HG03520 (cell line): ENCODE results near the gene CSRNP3.
"Not testable (repeated sequence)": the region's sequence is repeated elsewhere in the genome, so short reads cannot be mapped to it uniquely, and the experiment has no call there.

Source experiments
- ATAC-seq: cut with Tn5 transposase; IDR thresholded peaks from one replicate; pipeline ENCODE4 v1.9.1; 2021; ENCODE audit warnings: mild to moderate bottlenecking, moderate library complexity; ENCODE audit not compliant: unreplicated experiment

CSRNP3 gene

GRCh38 chr2:165630236-165630635 is 160.7 kb downstream of the CSRNP3 start:
- no peak for ATAC-seq

GRCh38 chr2:165631089-165631488 is 161.6 kb downstream of the CSRNP3 start:
- no peak for ATAC-seq

GRCh38 chr2:165632594-165632993 is 163.1 kb downstream of the CSRNP3 start:
- ATAC-seq: no peak

- ATAC-seq: no peak
Observed at GRCh38 chr2:165633431-165633830, 163.9 kb downstream of the CSRNP3 start.

GRCh38 chr2:165634282-165634681 is 164.8 kb downstream of the CSRNP3 start:
- no peak for ATAC-seq

- ATAC-seq: no peak
Observed at GRCh38 chr2:165634855-165635254, 165.4 kb downstream of the CSRNP3 start.

GRCh38 chr2:165635532-165635931 is 166.0 kb downstream of the CSRNP3 start:
- ATAC-seq: no peak

GRCh38 chr2:165636959-165637358 is 167.5 kb downstream of the CSRNP3 start:
- no peak for ATAC-seq

GRCh38 chr2:165637396-165637795 is 167.9 kb downstream of the CSRNP3 start:
- no peak for ATAC-seq

- no peak for ATAC-seq
Observed at GRCh38 chr2:165639504-165639903, 170.0 kb downstream of the CSRNP3 start.

GRCh38 chr2:165640247-165640929 is 170.9 kb downstream of the CSRNP3 start:
- ATAC-seq: no peak

GRCh38 chr2:165645930-165646831 is 176.7 kb downstream of the CSRNP3 start:
- no peak for ATAC-seq

- no peak for ATAC-seq
Observed at GRCh38 chr2:165647409-165647808, 177.9 kb downstream of the CSRNP3 start.

- ATAC-seq: no peak
Observed at GRCh38 chr2:165648801-165649200, 179.3 kb downstream of the CSRNP3 start.

- no peak for ATAC-seq
Observed at GRCh38 chr2:165651233-165651632, 181.7 kb downstream of the CSRNP3 start.

- ATAC-seq: no peak
Observed at GRCh38 chr2:165655661-165656060, 186.2 kb downstream of the CSRNP3 start.

GRCh38 chr2:165660361-165660760 is 190.9 kb downstream of the CSRNP3 start:
- ATAC-seq: no peak

- no peak for ATAC-seq
Observed at GRCh38 chr2:165662720-165663119, 193.2 kb downstream of the CSRNP3 start.

- ATAC-seq: no peak
Observed at GRCh38 chr2:165665614-165666013, 196.1 kb downstream of the CSRNP3 start.

- ATAC-seq: not testable (repeated sequence)
Observed at GRCh38 chr2:165666073-165666472, 196.6 kb downstream of the CSRNP3 start.

GRCh38 chr2:165666605-165667004 is 197.1 kb downstream of the CSRNP3 start:
- ATAC-seq: no peak

- no peak for ATAC-seq
Observed at GRCh38 chr2:165667375-165667774, 197.9 kb downstream of the CSRNP3 start.
